ENCODE data around the gene PFKFB2.
A peak's percentile ranks its signal among the peaks of the same experiment; 100 is the strongest.

Gene PFKFB2

GRCh38 chr1:207067185-207067584 is 14.1 kb downstream of the PFKFB2 start:
- DNase-seq (ENCODE audit: low read depth in 2 of 2) = no peak

GRCh38 chr1:207067665-207068064 is 14.6 kb downstream of the PFKFB2 start:
- no peak for DNase-seq (ENCODE audit: low read depth in 2 of 2)

- no peak for DNase-seq (ENCODE audit: low read depth in 2 of 2)
Observed at GRCh38 chr1:207069061-207069460, 16.0 kb downstream of the PFKFB2 start.

- no peak for DNase-seq (ENCODE audit: low read depth in 2 of 2)
Observed at GRCh38 chr1:207069858-207070506, 16.9 kb downstream of the PFKFB2 start.

- DNase-seq (ENCODE audit: low read depth in 2 of 2) = no peak
Observed at GRCh38 chr1:207070811-207071210, 17.7 kb downstream of the PFKFB2 start.

DNA sequence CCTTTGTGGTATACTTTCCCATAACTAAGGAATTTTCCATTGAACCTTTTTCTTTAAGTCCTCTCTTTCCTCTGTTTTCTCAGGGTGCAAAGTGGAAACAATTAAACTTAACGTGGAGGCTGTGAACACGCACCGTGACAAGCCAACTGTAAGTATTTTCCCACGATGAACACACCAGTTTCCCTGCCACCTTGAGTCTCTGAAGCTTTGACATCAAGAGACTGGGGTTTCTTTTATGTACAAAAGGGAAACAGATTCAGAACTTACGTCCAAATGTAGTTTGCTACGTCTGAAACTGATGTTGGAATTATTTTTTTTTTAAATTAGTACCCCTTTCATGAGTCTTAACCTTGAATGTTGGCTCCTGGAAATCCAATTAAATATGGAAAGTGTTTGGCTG is 18.4 kb downstream of the PFKFB2 start:
- no peak for DNase-seq (ENCODE audit: low read depth in 2 of 2)

GRCh38 chr1:207072233-207072632 is 19.2 kb downstream of the PFKFB2 start:
- DNase-seq (ENCODE audit: low read depth in 2 of 2) = no peak

DNA sequence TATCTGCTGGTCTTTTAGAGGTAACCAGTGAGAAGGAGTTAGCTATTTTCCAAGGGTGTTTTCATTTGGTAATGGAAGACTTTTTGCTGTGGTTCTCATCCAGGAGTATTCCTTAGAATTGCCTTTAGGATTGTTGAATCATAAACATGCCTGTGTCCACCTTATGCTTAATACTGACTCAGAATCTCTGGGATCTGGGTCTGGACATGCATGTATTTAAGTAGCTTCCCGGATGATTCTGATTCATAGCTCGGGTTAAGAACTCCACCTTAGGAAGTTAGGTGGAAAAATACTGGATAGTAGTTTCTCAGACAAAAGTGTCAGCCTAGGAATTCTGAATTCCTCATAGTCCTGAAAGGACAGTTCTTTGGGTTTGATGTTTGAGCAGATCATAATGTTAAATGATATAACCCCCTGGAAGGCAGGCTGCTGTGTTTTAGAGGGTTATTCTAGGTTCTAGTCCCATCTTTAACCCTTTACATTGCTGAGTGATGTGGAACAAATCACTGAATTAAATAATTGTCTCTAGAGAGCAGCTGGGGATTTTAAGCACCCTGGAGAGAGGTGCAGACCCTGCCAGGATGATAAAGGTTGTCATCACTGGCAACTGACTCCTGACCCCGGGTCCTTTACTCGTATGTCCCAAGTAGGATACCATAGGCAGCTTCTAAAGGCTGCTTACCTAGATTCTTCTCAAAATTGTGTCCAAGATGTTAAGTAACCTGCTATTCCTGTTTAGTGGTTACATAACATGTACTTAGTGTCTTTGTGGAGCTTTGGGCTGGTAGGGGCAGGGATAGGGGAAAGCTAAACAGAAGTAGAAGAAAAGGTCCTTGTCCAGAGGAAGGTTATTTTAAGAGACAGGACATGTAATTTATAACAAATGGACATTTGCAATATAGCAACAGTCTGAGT is 21.1 kb downstream of the PFKFB2 start:
- no peak for DNase-seq (ENCODE audit: low read depth in 2 of 2)

GRCh38 chr1:207076181-207076955 is 23.3 kb downstream of the PFKFB2 start:
- DNase-seq (ENCODE audit: low read depth in 2 of 2) = no peak

DNA sequence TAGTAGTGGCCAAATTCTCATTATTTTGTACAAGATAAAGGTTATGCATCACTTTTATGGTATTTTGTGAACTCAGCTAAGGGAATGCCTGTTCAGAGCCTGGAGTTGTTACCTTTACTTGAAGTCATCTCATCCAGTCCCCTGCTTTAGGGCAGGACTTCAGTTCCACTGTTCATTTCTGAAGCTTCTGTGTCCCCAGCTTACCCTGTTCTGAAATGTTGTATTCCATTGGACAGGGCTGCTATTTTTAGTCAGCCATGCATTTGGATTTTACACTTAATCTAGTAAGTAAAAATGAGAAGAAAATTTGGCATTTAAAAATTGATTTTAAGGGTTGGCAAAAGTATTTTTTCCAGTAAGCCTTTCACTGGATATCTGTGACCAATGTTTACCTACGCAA is 23.9 kb downstream of the PFKFB2 start:
- DNase-seq (ENCODE audit: low read depth in 2 of 2) = no peak

GRCh38 chr1:207077470-207078377 is 24.6 kb downstream of the PFKFB2 start:
- DNase-seq (ENCODE audit: low read depth in 2 of 2) = peak in 1 of 2 donors; percentile 30

DNA sequence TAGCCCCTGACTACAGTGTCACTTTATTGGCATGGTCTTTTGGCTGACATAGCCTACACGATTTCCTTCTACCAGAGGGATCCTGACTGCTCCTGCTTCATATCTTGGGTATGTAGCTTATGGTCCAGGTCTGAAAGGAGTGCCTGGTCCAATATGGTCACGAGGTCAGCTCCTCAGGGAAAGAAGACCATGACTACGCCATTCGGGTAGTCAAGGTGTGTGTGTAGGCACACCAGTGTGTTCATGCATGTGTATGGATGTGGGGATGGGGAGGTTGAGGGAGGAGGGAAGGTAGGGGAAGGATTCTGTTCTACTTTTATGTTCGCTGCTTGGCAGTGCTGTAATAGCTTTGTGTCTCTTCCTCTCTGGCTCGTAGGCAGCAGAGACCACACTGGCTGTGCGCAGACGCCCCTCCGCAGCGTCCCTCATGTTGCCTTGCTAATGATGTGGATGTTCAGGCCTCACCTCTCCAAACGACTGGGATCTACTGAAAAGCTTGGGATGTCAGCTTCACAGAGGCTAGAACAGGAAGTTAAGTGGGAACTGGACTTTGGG is 25.6 kb downstream of the PFKFB2 start:
- DNase-seq (ENCODE audit: low read depth in 2 of 2) = no peak

GRCh38 chr1:207079706-207080241 is 26.7 kb downstream of the PFKFB2 start:
- no peak for DNase-seq (ENCODE audit: low read depth in 2 of 2)

GRCh38 chr1:207081088-207081487 is 28.0 kb downstream of the PFKFB2 start:
- DNase-seq (ENCODE audit: low read depth in 2 of 2) = no peak

GRCh38 chr1:207081806-207082205 is 28.7 kb downstream of the PFKFB2 start:
- no peak for DNase-seq (ENCODE audit: low read depth in 2 of 2)

GRCh38 chr1:207084232-207084631 is 31.2 kb downstream of the PFKFB2 start:
- no peak for DNase-seq (ENCODE audit: low read depth in 2 of 2)

- DNase-seq (ENCODE audit: low read depth in 2 of 2) = peak in 1 of 2 donors; percentile 16
Observed at GRCh38 chr1:207084701-207085180, 31.7 kb downstream of the PFKFB2 start.

- DNase-seq (ENCODE audit: low read depth in 2 of 2) = no peak
Observed at GRCh38 chr1:207085887-207086286, 32.8 kb downstream of the PFKFB2 start.

GRCh38 chr1:207088161-207088560 is 35.1 kb downstream of the PFKFB2 start:
- DNase-seq (ENCODE audit: low read depth in 2 of 2) = no peak

Data from stimulated activated CD8-positive, alpha-beta memory T cell treated with anti-CD3 and anti-CD28 coated beads, Interleukin-2, amount 100 ng/mL, for 1 hour (primary cell).